DOHH2 (cell line): ENCODE data around the gene SLC25A39.
A peak's percentile ranks its signal among the peaks of the same experiment; 100 is the strongest.
"Not testable (repeated sequence)": the region's sequence is repeated elsewhere in the genome, so short reads cannot be mapped to it uniquely, and the experiment has no call there.

Source experiments
- H3F3A ChIP-seq: fragments of 200-600 bp; sonication (generic), shearing (Covaris generic); 2 replicates; pipeline ENCODE4 v1.6.0; 2016; ENCODE audit warnings: antibody characterized with exemption, mild to moderate bottlenecking; ENCODE audit not compliant: control insufficient read depth, insufficient read depth
- H3K27ac ChIP-seq: fragments of 200-600 bp; sonication (generic); 2 replicates; pipeline ENCODE4 v1.5.1; 2014; ENCODE audit warnings: low read depth, mild to moderate bottlenecking, low read length, moderate library complexity
- H3K27me3 ChIP-seq: fragments of 200-600 bp; sonication (generic); 2 replicates; pipeline ENCODE4 v1.6.1; 2014; ENCODE audit warnings: mild to moderate bottlenecking, low read length, mixed read lengths; ENCODE audit not compliant: control insufficient read depth
- H3K36me3 ChIP-seq: fragments of 200-600 bp; sonication (generic); 2 replicates; pipeline ENCODE4 v1.6.1; 2014; ENCODE audit warnings: mild to moderate bottlenecking, low read length, moderate library complexity, mixed read lengths; ENCODE audit not compliant: control insufficient read depth
- H3K4me1 ChIP-seq: fragments of 200-600 bp; sonication (generic); 2 replicates; pipeline ENCODE4 v1.6.1; 2014; ENCODE audit warnings: mild to moderate bottlenecking, low read length, mixed read lengths; ENCODE audit not compliant: control insufficient read depth
- H3K4me2 ChIP-seq: fragments of 200-600 bp; sonication (generic); 2 replicates; pipeline ENCODE4 v1.6.0; 2014; ENCODE audit warnings: mild to moderate bottlenecking, low read length, moderate library complexity
- H3K4me3 ChIP-seq: fragments of 200-600 bp; sonication (generic); 2 replicates; pipeline ENCODE4 v1.5.1; 2014; ENCODE audit warnings: mild to moderate bottlenecking, low read length, mixed read lengths
- H3K79me2 ChIP-seq: fragments of 200-600 bp; sonication (generic); 2 replicates; pipeline ENCODE4 v1.6.1; 2014; ENCODE audit warnings: mild to moderate bottlenecking, low read length, mixed read lengths; ENCODE audit not compliant: control insufficient read depth
- H3K9me2 ChIP-seq: fragments of 200-600 bp; sonication (generic); replicated peaks from 2 replicates; pipeline ENCODE4 v1.6.1; 2014; ENCODE audit warnings: mild to moderate bottlenecking, low read length, mixed read lengths; ENCODE audit not compliant: control insufficient read depth
- H3K9me3 ChIP-seq: fragments of 200-600 bp; sonication (generic); 2 replicates; pipeline ENCODE4 v1.6.1; 2014; ENCODE audit warnings: antibody characterized with exemption, low read length, mixed read lengths; ENCODE audit not compliant: control insufficient read depth, insufficient read depth
- H4K20me1 ChIP-seq: fragments of 200-600 bp; sonication (generic); 2 replicates; pipeline ENCODE4 v1.6.0; 2014; ENCODE audit warnings: low read depth, mild to moderate bottlenecking, antibody characterized with exemption, low read length, moderate library complexity; ENCODE audit not compliant: control insufficient read depth, insufficient read depth
- EZH2phosphoT487 ChIP-seq: fragments of 200-600 bp; sonication (generic); IDR thresholded peaks from 2 replicates; pipeline ENCODE4 v1.6.1; 2017; ENCODE audit warnings: borderline replicate concordance, mild to moderate bottlenecking, antibody characterized with exemption, low read length, moderate library complexity, mixed read lengths
- TF ChIP-seq, protein P1 (sequence below): fragments of 200-600 bp; sonication (generic); IDR thresholded peaks from one replicate; pipeline ENCODE4 v1.5.1; 2014; ENCODE audit warnings: antibody characterized with exemption, mild to moderate bottlenecking, low read depth, low read length; ENCODE audit not compliant: poor library complexity, severe bottlenecking

Gene SLC25A39

DNA sequence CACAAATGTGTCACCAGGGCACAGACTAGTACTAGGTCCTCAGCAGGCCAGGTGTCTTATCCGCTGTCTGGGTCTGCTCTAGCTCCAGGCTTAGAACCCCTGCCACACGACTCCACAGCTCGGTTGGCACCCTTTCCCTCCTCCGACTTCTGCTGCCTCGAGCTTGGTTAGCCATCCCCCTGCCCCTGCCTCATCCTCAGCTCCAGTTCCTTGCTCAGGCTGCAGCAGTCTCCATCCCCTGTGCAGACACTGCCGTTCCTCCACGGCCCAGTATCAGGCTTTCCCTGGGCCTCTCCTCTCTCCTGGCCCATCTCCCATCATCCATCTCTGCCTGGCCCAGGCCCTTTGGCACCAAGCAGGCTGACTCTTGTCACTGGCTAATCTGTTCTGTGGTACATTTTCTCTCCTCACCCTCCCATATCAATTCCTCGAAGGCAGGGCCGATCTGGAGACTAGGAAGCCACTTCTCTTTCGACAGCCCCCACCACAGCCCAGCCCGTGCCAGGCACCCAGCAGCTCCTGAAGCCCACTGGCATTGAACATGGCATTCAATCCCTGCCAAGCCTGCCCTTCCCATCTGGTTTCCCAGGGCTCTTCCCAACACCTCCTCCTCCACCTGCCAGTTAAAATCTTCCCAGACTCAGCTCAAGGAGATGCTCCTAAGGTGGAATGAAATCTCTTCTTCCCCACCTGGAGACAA is 19.0 kb upstream of the SLC25A39 start:
- no peak for TF ChIP-seq EZH2phosphoT487
- TF ChIP-seq, protein P1, sequence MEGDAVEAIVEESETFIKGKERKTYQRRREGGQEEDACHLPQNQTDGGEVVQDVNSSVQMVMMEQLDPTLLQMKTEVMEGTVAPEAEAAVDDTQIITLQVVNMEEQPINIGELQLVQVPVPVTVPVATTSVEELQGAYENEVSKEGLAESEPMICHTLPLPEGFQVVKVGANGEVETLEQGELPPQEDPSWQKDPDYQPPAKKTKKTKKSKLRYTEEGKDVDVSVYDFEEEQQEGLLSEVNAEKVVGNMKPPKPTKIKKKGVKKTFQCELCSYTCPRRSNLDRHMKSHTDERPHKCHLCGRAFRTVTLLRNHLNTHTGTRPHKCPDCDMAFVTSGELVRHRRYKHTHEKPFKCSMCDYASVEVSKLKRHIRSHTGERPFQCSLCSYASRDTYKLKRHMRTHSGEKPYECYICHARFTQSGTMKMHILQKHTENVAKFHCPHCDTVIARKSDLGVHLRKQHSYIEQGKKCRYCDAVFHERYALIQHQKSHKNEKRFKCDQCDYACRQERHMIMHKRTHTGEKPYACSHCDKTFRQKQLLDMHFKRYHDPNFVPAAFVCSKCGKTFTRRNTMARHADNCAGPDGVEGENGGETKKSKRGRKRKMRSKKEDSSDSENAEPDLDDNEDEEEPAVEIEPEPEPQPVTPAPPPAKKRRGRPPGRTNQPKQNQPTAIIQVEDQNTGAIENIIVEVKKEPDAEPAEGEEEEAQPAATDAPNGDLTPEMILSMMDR = no peak
- no peak overlapping the region for H3K27ac ChIP-seq
- peak overlapping the region; percentile 100 for H3K4me2 ChIP-seq

DNA sequence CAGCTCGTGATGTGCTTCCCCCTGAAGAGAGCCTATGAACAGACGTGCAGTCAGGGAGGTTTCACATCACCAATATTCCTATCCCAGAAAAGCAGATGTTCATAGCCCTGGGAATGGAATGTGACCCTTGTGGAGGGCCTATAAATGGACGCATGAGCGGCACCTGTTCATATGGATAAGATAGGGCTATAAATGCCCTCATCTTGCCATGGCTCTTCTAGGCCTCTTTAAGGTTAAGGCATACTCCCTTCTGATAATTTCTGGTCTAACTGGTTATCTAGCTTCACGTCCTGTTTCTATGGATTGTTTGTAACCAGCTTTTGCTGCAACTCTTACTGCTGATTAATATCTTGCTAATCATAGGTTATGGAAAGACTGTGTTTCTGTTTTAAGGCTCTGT is 15.9 kb upstream of the SLC25A39 start:
- H3K4me1 ChIP-seq = peaks cover 17% of the 10 kb centered on the region
- not testable (repeated sequence) for H3F3A ChIP-seq, H3K4me2 ChIP-seq, H3K9me2 ChIP-seq, H3K4me3 ChIP-seq, H3K27ac ChIP-seq, H3K79me2 ChIP-seq, H3K27me3 ChIP-seq, H4K20me1 ChIP-seq, H3K36me3 ChIP-seq, H3K9me3 ChIP-seq

More for the DNA sequence above, 19.0 kb upstream of the SLC25A39 start:
- Histone ChIP-seq H3K9me3 (no peaks in the 10 kb centered on the region), H3K79me2 (peaks cover 19% of the 10 kb centered on the region), H3K36me3 (peaks cover 8% of the 10 kb centered on the region), H3K27me3 (peaks cover 2% of the 10 kb centered on the region; the same call in 1 of the 2 replicates), H3K4me3 (no peak overlapping the region), H3K9me2 (no peaks in the 10 kb centered on the region), H3F3A (peaks cover 21% of the 10 kb centered on the region), H4K20me1 (no peaks in the 10 kb centered on the region), H3K4me1 (peaks cover 39% of the 10 kb centered on the region)

DNA sequence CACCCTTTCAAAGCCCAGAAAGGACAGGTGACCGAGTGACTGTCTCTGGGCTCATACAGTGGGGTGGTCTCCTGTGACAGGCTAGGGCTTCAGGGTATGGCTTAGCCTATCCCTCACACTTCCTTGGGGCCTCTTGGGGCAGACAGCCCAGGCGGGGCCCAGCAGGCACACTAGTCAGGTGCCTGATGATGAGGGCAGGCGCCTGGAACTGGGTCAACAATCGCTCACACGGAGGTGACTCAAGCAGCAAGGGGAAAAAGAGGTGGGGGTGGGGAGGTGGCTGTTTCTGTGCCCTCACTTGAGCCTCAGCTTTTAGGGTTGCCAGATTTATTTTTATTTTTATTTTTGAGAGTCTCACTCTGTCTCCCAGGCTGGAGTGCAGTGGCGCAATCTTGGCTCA is 14.1 kb upstream of the SLC25A39 start:
- Histone ChIP-seq H3K4me1 (peaks cover 22% of the 10 kb centered on the region), H3K36me3 (no peaks in the 10 kb centered on the region), H3F3A (no peaks in the 10 kb centered on the region; the same call in 1 of the 2 replicates), H3K27ac (no peak overlapping the region), H3K9me3 (no peaks in the 10 kb centered on the region), H3K9me2 (no peaks in the 10 kb centered on the region), H3K4me2 (no peak overlapping the region), H3K79me2 (no peaks in the 10 kb centered on the region), H3K27me3 (peaks cover 2% of the 10 kb centered on the region; the same call in 1 of the 2 replicates), H4K20me1 (no peaks in the 10 kb centered on the region), H3K4me3 (no peak overlapping the region)
- TF ChIP-seq, protein P1 = no peak
- no peak for TF ChIP-seq EZH2phosphoT487

DNA sequence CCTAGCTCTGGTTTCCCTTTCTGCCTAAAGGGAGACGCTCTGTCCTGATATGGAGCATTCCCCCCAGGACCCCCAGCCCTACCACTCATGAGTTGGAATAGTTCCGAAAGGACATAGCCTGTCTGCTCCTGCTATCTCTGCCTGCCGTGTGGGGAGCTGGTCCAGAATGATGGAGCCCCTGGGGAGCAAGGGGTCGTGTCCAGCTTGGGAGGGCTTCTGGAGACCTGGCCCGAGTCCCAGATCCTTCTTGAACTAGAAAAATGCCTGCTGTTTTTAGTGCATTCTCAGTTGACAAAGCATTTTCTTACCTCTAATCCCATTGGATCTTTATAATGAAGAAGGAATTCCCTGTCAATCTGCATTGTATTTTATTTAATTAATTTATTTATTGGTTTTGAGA is 11.3 kb upstream of the SLC25A39 start:
- no peak overlapping the region for H3K27ac ChIP-seq

More for the DNA sequence above, 11.3 kb upstream of the SLC25A39 start:
- Histone ChIP-seq H3F3A (peaks cover 2% of the 10 kb centered on the region), H3K4me3 (no peak overlapping the region), H3K79me2 (no peaks in the 10 kb centered on the region), H3K9me3 (no peaks in the 10 kb centered on the region), H3K9me2 (no peaks in the 10 kb centered on the region), H3K4me2 (peak overlapping the region; percentile 52; the same call in 1 of the 2 replicates), H3K36me3 (no peaks in the 10 kb centered on the region), H4K20me1 (no peaks in the 10 kb centered on the region), H3K4me1 (peaks cover 40% of the 10 kb centered on the region), H3K27me3 (no peaks in the 10 kb centered on the region)
- TF ChIP-seq, protein P1 = no peak
- no peak for TF ChIP-seq EZH2phosphoT487
